HG03280 (cell line): ENCODE results near the gene TCIRG1.
"Not testable (repeated sequence)": the region's sequence is repeated elsewhere in the genome, so short reads cannot be mapped to it uniquely, and the experiment has no call there.

Experiments used
- ATAC-seq: cut with Tn5 transposase; IDR thresholded peaks from one replicate; pipeline ENCODE4 v1.9.1; 2021; ENCODE audit warnings: mild to moderate bottlenecking, moderate library complexity; ENCODE audit not compliant: unreplicated experiment

TCIRG1 gene

GRCh38 chr11:68077617-68078582 lies 39.1 kb downstream of the TCIRG1 start:
- no peak for ATAC-seq

- ATAC-seq, result no peak
These were observed 42.0 kb downstream of the TCIRG1 start for GRCh38 chr11:68080860-68081259.

GRCh38 chr11:68081691-68082090 lies 42.9 kb downstream of the TCIRG1 start:
- no peak for ATAC-seq

GRCh38 chr11:68082481-68082880 lies 43.7 kb downstream of the TCIRG1 start:
- no peak for ATAC-seq

GRCh38 chr11:68083517-68083916 lies 44.7 kb downstream of the TCIRG1 start:
- ATAC-seq, result no peak

GRCh38 chr11:68089679-68090078 lies 50.9 kb downstream of the TCIRG1 start:
- ATAC-seq, result no peak

GRCh38 chr11:68090287-68090686 lies 51.5 kb downstream of the TCIRG1 start:
- no peak for ATAC-seq

- no peak for ATAC-seq
These were observed 51.9 kb downstream of the TCIRG1 start for GRCh38 chr11:68090706-68091105.

- ATAC-seq, result no peak
These were observed 53.6 kb downstream of the TCIRG1 start for GRCh38 chr11:68092411-68092810.

- not testable (repeated sequence) for ATAC-seq
These were observed 54.1 kb downstream of the TCIRG1 start for GRCh38 chr11:68092946-68093345.

- no peak for ATAC-seq
These were observed 54.7 kb downstream of the TCIRG1 start for GRCh38 chr11:68093565-68093964.

GRCh38 chr11:68096962-68097361 lies 58.1 kb downstream of the TCIRG1 start:
- no peak for ATAC-seq

- ATAC-seq, result no peak
These were observed 60.2 kb downstream of the TCIRG1 start for GRCh38 chr11:68099057-68099456.

GRCh38 chr11:68099474-68100405 lies 60.9 kb downstream of the TCIRG1 start:
- ATAC-seq, result no peak
